ENCODE measurements around the gene FGG.

DNA sequence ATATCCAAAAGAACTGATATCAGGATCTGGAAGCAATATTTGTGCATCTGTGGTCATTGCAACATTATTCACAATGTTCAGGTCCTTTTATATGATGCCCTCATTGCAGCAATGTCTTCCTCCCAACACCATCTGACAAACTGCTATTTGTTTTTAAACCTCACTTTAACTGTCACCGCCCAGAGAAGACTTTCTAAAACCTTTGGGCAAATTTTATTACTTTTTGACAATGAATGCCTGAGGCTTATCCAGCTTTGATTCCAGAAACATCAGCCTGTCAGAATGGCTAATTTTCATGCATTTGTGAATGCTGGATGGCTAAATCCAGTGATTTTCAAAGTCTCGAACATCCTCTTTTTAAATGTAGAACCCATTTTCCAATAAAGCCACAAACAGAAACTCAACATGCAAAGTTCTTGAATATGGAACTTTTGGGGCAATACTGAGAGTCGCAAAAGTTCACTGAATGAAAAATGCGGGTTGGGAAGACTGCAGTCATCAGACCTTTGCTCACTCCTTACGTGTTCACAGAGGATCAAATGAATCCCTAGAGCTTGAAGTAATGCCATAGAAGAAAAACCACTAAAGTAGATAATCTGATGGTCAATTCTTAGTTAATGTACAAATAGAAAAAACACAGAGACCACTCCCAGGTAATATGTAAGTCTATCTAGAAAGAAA lies 39.1 kb downstream of the FGG start:
- TF ChIP-seq EZH2 (IDR thresholded peaks at IDR 0.05; ENCODE audit: low read depth): no peak
- TF ChIP-seq, protein P1, sequence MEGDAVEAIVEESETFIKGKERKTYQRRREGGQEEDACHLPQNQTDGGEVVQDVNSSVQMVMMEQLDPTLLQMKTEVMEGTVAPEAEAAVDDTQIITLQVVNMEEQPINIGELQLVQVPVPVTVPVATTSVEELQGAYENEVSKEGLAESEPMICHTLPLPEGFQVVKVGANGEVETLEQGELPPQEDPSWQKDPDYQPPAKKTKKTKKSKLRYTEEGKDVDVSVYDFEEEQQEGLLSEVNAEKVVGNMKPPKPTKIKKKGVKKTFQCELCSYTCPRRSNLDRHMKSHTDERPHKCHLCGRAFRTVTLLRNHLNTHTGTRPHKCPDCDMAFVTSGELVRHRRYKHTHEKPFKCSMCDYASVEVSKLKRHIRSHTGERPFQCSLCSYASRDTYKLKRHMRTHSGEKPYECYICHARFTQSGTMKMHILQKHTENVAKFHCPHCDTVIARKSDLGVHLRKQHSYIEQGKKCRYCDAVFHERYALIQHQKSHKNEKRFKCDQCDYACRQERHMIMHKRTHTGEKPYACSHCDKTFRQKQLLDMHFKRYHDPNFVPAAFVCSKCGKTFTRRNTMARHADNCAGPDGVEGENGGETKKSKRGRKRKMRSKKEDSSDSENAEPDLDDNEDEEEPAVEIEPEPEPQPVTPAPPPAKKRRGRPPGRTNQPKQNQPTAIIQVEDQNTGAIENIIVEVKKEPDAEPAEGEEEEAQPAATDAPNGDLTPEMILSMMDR (conservative IDR thresholded peaks at IDR 0.05): no peak

Measured in PC-9 (cell line).